Measurements from ENCODE around the gene ZMYM3. TPM values are rescaled to one million over a fixed set of nuclear protein-coding genes. Genes with fewer than 3 reads are reported as not detected.
A peak's percentile ranks its signal among the peaks of the same experiment; 100 is the strongest.

The ZMYM3 gene
- total and polyA plus RNA-seq, 2 experiments from 2014 or later = 31.0 to 71.1 TPM

GRCh38 chrX:71228063-71228642 lies 25.8 kb downstream of the ZMYM3 start (continued):
- TF ChIP-seq CTCF (conservative IDR thresholded peaks at IDR 0.05; ENCODE audit: low read depth in 2 of 2) = no peak
- TF ChIP-seq ZNF331 (CRISPR knock-in tag; IDR thresholded peaks at IDR 0.05; ENCODE audit: low read depth) = no peak

- Mint-ChIP-seq H3K36me3 (ENCODE audit: low read depth) (no peaks in the 10 kb centered on the region), H3K27ac (no peak overlapping the region), H3K9me3 (no peaks in the 10 kb centered on the region; the same call in 1 of the 3 replicates), H3K4me1 (peaks cover 28% of the 10 kb centered on the region), H3K4me3 (no peak overlapping the region), H3K27me3 (ENCODE audit: insufficient read depth, low read depth, poor library complexity) (peaks cover 11% of the 10 kb centered on the region)
- no peak overlapping the region for H3K27ac ChIP-seq (ENCODE audit: low read depth)
- DNase-seq (ENCODE audit: low spot score) (peak; percentile 11), ATAC-seq (no peak)
- H2AFZ ChIP-seq = no peak overlapping the region
- H3K4me3 ChIP-seq = no peak overlapping the region
- H4K20me1 ChIP-seq (replicated peaks; ENCODE audit: insufficient read depth) = no peaks in the 10 kb centered on the region
- TF ChIP-seq ZNF331 (CRISPR knock-in tag; IDR thresholded peaks at IDR 0.05; ENCODE audit: low read depth) (no peak), CREB1 (CRISPR knock-in tag; IDR thresholded peaks at IDR 0.05; ENCODE audit: low read depth) (no peak), CTCF (conservative IDR thresholded peaks at IDR 0.05; ENCODE audit: low read depth in 2 of 2) (peak in 1 of 2 experiments; percentile 24; a peak in 2 of 4 replicates), NANOG (IDR thresholded peaks at IDR 0.05; ENCODE audit: borderline replicate concordance) (no peak), REST (IDR thresholded peaks at IDR 0.05; ENCODE audit: unreplicated experiment) (no peak), ETS1 (IDR thresholded peaks at IDR 0.05) (no peak)
- H3K79me2 ChIP-seq (replicated peaks; ENCODE audit: insufficient read depth) = no peaks in the 10 kb centered on the region
- no peaks in the 10 kb centered on the region for H3K4me1 ChIP-seq (ENCODE audit: insufficient read depth)
- no peaks in the 10 kb centered on the region for H3F3A ChIP-seq (replicated peaks; ENCODE audit: low read depth)
- no peaks in the 10 kb centered on the region for H3K36me3 ChIP-seq (ENCODE audit: insufficient read depth)
- no peaks in the 10 kb centered on the region for H3K27me3 ChIP-seq (ENCODE audit: insufficient read depth)
- no peaks in the 10 kb centered on the region for H3K9me2 ChIP-seq (ENCODE audit: insufficient read depth)
- H3K4me2 ChIP-seq = no peak overlapping the region
Observed at GRCh38 chrX:71227370-71228062, 26.4 kb downstream of the ZMYM3 start.
